ENCODE data around the gene PRRT1.
"Not testable (repeated sequence)": the region's sequence is repeated elsewhere in the genome, so short reads cannot be mapped to it uniquely, and the experiment has no call there.

Gene PRRT1

GRCh38 chr6:32105433-32105832 lies 46.3 kb downstream of the PRRT1 start:
- in situ Hi-C loops (cut with MboI; ENCODE audit: low sequenced_read_pairs): no loop called here

DNA sequence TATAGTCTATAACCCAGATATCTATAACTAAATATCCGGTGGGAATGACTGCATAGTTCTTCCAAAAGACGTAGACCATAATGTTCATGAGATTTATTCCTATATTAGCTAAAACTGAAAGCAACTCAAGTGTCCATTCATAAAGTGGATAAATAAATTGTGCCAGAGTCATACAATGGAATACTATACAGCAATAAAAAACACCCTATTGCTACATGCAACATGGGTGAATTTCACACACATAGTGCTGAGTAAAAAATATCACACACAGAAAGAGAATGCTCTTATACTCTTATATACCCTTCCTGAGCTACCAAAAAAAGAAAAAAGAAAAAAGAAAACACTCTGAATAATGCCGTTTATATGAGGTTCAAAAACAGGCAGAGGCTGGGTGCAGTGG lies 49.5 kb downstream of the PRRT1 start:
- in situ Hi-C loops (cut with MboI; ENCODE audit: low sequenced_read_pairs): no loop called here

- in situ Hi-C loops (cut with MboI; ENCODE audit: low sequenced_read_pairs): not testable (repeated sequence)
Observed at GRCh38 chr6:32100251-32100650, 51.5 kb downstream of the PRRT1 start.
